HepG2 (cell line): ENCODE measurements around the gene GLUL. TPM values are rescaled to one million over a fixed set of nuclear protein-coding genes. Genes with fewer than 3 reads are reported as not detected.

ENCODE experiments used
- ARID2 ChIP-seq: sonication (generic); formaldehyde crosslinking; IDR thresholded peaks from 2 replicates; pipeline ENCODE4 v1.8.1; 2022; ENCODE audit warnings: mild to moderate bottlenecking, missing genetic modification reagents, borderline replicate concordance
- CHCHD3 ChIP-seq: sonication (generic); formaldehyde crosslinking; IDR thresholded peaks from 2 replicates; pipeline ENCODE4 v1.8.0; 2022; ENCODE audit warnings: mild to moderate bottlenecking, missing genetic modification reagents, moderate library complexity
- GATA4 ChIP-seq: sonication (generic); IDR thresholded peaks from 2 replicates; pipeline ENCODE4 v1.6.1; 2016; ENCODE audit warnings: antibody characterized with exemption, low read depth, borderline replicate concordance
- MED1 ChIP-seq: sonication (generic); formaldehyde crosslinking; IDR thresholded peaks from 2 replicates; pipeline ENCODE4 v1.4.0; 2020; ENCODE audit warnings: missing genetic modification reagents
- PITX1 ChIP-seq: sonication (generic); formaldehyde crosslinking; IDR thresholded peaks from 2 replicates; pipeline ENCODE4 v1.5.1; 2020; ENCODE audit warnings: mild to moderate bottlenecking, missing genetic modification reagents
- POLR2AphosphoS5 ChIP-seq: IDR thresholded peaks from 2 replicates; pipeline ENCODE4 v1.6.1; 2012; ENCODE audit warnings: low read depth, low read length
- SIN3A ChIP-seq: IDR thresholded peaks from 2 replicates; pipeline ENCODE4 v1.6.1; 2011; ENCODE audit warnings: low read depth, mild to moderate bottlenecking, control low read depth, low read length, borderline replicate concordance
- SPEN ChIP-seq: sonication (generic); formaldehyde crosslinking; IDR thresholded peaks from 2 replicates; pipeline ENCODE4 v1.5.1; 2020; ENCODE audit warnings: low read depth, mild to moderate bottlenecking, missing genetic modification reagents
- SRSF9 ChIP-seq: fragments of 200-400 bp; formaldehyde crosslinking; IDR thresholded peaks from 2 replicates; pipeline ENCODE4 v1.6.1; 2018; ENCODE audit warnings: borderline replicate concordance, mild to moderate bottlenecking, low read depth, low read length; ENCODE audit not compliant: insufficient read depth, poor library complexity, severe bottlenecking
- ZNF24 ChIP-seq: fragments of 450-650 bp; IDR thresholded peaks from 2 replicates; pipeline ENCODE4 v1.6.1; 2017; ENCODE audit warnings: antibody characterized with exemption, mild to moderate bottlenecking
- ZNF251 ChIP-seq: sonication (generic); formaldehyde crosslinking; IDR thresholded peaks from 2 replicates; pipeline ENCODE4 v1.9.0; 2021; ENCODE audit warnings: mild to moderate bottlenecking, missing genetic modification reagents
- ZNF543 ChIP-seq: sonication (generic); formaldehyde crosslinking; IDR thresholded peaks from 2 replicates; pipeline ENCODE4 v1.4.0; 2020; ENCODE audit warnings: mild to moderate bottlenecking, missing genetic modification reagents
- ZSCAN31 ChIP-seq: sonication (generic); formaldehyde crosslinking; IDR thresholded peaks from 2 replicates; pipeline ENCODE4 v1.5.0; 2020; ENCODE audit warnings: low read depth, mild to moderate bottlenecking, missing genetic modification reagents
- polyA plus RNA-seq, 8 experiments: library from polyadenylated mRNA; depleted of rRNA in 3 of 8; stranded (reverse) in 7 of 8; unstranded in 1 of 8; fragments of >200 nt; fragmentation: Illumina TruSeq in 4 of 8; extraction: Trizol in 4 of 8; gene quantifications; 2 replicates each; pipeline versions ENCODE4 v1.2.1 to v1.2.3, GENCODE V29; 2011 to 2016; ENCODE audit warnings: low read depth in 4 of 8, missing spikeins in 1 of 8, mixed read lengths in 1 of 8; ENCODE audit not compliant: insufficient read depth in 1 of 8
- total RNA-seq, 5 experiments: library from RNA; depleted of rRNA; stranded (reverse); fragments of >200 nt; fragmentation: Illumina TruSeq; extraction: Trizol; gene quantifications; 2 replicates each; pipeline ENCODE4 v1.2.3, GENCODE V29; 2016; ENCODE audit warnings: low read depth in 1 of 5
- TF ChIP-seq, protein P1 (sequence below): sonication (generic); formaldehyde crosslinking; IDR thresholded peaks from 2 replicates; pipeline ENCODE4 v1.4.0; 2020; ENCODE audit warnings: missing genetic modification reagents, borderline replicate concordance
- TF ChIP-seq, protein P2 (sequence below): sonication (generic); formaldehyde crosslinking; conservative IDR thresholded peaks from 2 replicates; pipeline ENCODE4 v1.8.0; 2022; ENCODE audit warnings: mild to moderate bottlenecking, moderate library complexity, missing genetic modification reagents
- TF ChIP-seq, protein P3 (sequence below): sonication (generic); formaldehyde crosslinking; IDR thresholded peaks from 2 replicates; pipeline ENCODE4 v1.5.0; 2020; ENCODE audit warnings: missing genetic modification reagents, mild to moderate bottlenecking, borderline replicate concordance
- TF ChIP-seq, protein P4 (sequence below): sonication (generic); formaldehyde crosslinking; IDR thresholded peaks from 2 replicates; pipeline ENCODE4 v1.5.0; 2020; ENCODE audit warnings: mild to moderate bottlenecking, missing genetic modification reagents
- TF ChIP-seq, protein P5 (sequence below): sonication (generic); formaldehyde crosslinking; IDR thresholded peaks from 2 replicates; pipeline ENCODE4 v1.8.0; 2022; ENCODE audit warnings: missing genetic modification reagents, mild to moderate bottlenecking, inconsistent platforms, borderline replicate concordance
- TF ChIP-seq, protein P6 (sequence below): sonication (generic); formaldehyde crosslinking; conservative IDR thresholded peaks from 2 replicates; pipeline ENCODE4 v1.5.0; 2020; ENCODE audit warnings: missing genetic modification reagents

The GLUL gene
- total and polyA plus RNA-seq, 2 of the 13 experiments (the other 11 are each of a cell fraction or from before 2014, with no cell fraction given) = 423 to 827 TPM

DNA sequence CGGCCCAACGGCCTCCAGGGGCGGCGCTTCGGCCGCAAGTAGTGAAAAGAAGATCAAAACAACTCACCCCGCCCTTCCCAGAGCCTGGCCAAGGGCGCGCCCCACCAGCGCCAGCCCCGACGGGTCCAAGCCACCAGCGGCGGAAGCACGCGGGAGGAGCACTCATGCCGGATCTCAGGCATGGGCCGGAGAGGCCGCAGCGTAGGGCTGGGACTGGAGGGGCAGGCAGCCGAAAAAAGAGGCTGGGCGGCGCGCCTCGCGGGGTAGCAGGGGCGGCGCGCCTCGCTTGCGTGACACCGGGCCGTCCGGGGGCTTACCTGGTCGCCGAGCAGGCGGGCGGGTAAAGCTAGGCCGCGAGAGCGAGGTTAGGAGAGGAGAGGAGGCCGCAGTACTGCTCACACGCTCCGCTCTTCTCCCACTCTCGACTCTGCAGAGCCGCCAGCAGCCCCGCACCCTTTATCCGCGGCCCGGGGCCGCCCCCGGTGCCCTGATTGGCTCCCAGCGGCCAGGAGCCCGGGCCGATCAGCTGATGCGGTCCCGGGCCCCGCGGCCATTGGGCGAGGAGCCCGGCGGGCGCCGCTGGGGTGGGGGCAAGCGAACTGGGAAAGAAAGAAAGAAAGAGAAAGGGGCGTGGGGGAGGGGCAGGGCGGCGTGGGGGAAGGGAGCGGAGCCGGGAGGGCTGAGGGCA is at the start of gene GLUL (continued):
- TF ChIP-seq, protein P1, sequence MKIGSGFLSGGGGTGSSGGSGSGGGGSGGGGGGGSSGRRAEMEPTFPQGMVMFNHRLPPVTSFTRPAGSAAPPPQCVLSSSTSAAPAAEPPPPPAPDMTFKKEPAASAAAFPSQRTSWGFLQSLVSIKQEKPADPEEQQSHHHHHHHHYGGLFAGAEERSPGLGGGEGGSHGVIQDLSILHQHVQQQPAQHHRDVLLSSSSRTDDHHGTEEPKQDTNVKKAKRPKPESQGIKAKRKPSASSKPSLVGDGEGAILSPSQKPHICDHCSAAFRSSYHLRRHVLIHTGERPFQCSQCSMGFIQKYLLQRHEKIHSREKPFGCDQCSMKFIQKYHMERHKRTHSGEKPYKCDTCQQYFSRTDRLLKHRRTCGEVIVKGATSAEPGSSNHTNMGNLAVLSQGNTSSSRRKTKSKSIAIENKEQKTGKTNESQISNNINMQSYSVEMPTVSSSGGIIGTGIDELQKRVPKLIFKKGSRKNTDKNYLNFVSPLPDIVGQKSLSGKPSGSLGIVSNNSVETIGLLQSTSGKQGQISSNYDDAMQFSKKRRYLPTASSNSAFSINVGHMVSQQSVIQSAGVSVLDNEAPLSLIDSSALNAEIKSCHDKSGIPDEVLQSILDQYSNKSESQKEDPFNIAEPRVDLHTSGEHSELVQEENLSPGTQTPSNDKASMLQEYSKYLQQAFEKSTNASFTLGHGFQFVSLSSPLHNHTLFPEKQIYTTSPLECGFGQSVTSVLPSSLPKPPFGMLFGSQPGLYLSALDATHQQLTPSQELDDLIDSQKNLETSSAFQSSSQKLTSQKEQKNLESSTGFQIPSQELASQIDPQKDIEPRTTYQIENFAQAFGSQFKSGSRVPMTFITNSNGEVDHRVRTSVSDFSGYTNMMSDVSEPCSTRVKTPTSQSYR (CRISPR knock-in tag) = no peak; the same call in 1 of the 2 replicates
- peak; percentile 75 for TF ChIP-seq MED1 (CRISPR knock-in tag)
- TF ChIP-seq ARID2 (CRISPR knock-in tag) = peak; percentile 59; the same call in 1 of the 2 replicates
- TF ChIP-seq POLR2AphosphoS5 = peak; percentile 98
- peak; percentile 56; the same call in 1 of the 2 replicates for TF ChIP-seq SIN3A
- no peak for TF ChIP-seq SPEN (CRISPR knock-in tag)
- peak; percentile 86 for TF ChIP-seq GATA4
- TF ChIP-seq SRSF9 = no peak
- TF ChIP-seq ZNF251 = no peak
- TF ChIP-seq, protein P2, sequence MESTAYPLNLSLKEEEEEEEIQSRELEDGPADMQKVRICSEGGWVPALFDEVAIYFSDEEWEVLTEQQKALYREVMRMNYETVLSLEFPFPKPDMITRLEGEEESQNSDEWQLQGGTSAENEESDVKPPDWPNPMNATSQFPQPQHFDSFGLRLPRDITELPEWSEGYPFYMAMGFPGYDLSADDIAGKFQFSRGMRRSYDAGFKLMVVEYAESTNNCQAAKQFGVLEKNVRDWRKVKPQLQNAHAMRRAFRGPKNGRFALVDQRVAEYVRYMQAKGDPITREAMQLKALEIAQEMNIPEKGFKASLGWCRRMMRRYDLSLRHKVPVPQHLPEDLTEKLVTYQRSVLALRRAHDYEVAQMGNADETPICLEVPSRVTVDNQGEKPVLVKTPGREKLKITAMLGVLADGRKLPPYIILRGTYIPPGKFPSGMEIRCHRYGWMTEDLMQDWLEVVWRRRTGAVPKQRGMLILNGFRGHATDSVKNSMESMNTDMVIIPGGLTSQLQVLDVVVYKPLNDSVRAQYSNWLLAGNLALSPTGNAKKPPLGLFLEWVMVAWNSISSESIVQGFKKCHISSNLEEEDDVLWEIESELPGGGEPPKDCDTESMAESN (CRISPR knock-in tag) = peak; percentile 85; the same call in 1 of the 2 replicates
- peak; percentile 89 for TF ChIP-seq ZNF543 (CRISPR knock-in tag)
- peak; percentile 26; the same call in 1 of the 2 replicates for TF ChIP-seq ZSCAN31 (CRISPR knock-in tag)
- TF ChIP-seq, protein P3, sequence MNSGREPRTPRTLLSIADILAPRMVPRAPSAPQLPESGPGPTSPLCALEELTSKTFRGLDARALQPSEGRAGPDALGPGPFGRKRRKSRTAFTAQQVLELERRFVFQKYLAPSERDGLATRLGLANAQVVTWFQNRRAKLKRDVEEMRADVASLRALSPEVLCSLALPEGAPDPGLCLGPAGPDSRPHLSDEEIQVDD (CRISPR knock-in tag) = no peak
- TF ChIP-seq PITX1 = no peak
- TF ChIP-seq, protein P4, sequence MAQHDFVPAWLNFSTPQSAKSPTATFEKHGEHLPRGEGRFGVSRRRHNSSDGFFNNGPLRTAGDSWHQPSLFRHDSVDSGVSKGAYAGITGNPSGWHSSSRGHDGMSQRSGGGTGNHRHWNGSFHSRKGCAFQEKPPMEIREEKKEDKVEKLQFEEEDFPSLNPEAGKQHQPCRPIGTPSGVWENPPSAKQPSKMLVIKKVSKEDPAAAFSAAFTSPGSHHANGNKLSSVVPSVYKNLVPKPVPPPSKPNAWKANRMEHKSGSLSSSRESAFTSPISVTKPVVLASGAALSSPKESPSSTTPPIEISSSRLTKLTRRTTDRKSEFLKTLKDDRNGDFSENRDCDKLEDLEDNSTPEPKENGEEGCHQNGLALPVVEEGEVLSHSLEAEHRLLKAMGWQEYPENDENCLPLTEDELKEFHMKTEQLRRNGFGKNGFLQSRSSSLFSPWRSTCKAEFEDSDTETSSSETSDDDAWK (CRISPR knock-in tag) = no peak
- TF ChIP-seq, protein P5, sequence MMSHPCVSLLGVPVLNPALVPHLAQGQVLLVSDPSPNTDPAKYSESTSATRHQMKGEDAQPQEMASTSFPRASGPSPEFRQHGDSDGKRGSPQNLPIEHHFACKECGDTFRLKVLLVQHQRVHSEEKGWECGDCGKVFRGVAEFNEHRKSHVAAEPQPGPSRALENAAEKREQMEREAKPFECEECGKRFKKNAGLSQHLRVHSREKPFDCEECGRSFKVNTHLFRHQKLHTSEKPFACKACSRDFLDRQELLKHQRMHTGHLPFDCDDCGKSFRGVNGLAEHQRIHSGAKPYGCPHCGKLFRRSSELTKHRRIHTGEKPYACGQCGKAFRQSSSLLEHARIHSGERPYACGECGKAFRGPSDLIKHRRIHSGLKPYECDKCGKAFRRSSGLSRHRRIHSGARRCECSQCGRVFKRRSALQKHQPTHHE (CRISPR knock-in tag) = 0 out of 2 replicates have a peak, but pooled peaks have one; percentile 71
- TF ChIP-seq, protein P6, sequence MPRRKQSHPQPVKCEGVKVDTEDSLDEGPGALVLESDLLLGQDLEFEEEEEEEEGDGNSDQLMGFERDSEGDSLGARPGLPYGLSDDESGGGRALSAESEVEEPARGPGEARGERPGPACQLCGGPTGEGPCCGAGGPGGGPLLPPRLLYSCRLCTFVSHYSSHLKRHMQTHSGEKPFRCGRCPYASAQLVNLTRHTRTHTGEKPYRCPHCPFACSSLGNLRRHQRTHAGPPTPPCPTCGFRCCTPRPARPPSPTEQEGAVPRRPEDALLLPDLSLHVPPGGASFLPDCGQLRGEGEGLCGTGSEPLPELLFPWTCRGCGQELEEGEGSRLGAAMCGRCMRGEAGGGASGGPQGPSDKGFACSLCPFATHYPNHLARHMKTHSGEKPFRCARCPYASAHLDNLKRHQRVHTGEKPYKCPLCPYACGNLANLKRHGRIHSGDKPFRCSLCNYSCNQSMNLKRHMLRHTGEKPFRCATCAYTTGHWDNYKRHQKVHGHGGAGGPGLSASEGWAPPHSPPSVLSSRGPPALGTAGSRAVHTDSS (CRISPR knock-in tag) = no peak
- no peak for TF ChIP-seq CHCHD3 (CRISPR knock-in tag)
- TF ChIP-seq ZNF24 = no peak
